Activated CD8-positive, alpha-beta T cell treated with anti-CD3 and anti-CD28 coated beads, Interleukin-2, amount 10 ng/mL, durations not matched to agents 7 days and 5 days (primary cell): ENCODE results near the gene ASB13. TPM values are rescaled to one million over a fixed set of nuclear protein-coding genes. Genes with fewer than 3 reads are reported as not detected.

Experiments
- ATAC-seq: fragments of 150-1000 bp; cut with Tn5 transposase; one replicate; pipeline ENCODE4 v1.10.0; 2021; ENCODE audit warnings: moderate library complexity
- CTCF ChIA-PET: fragments of 350-600 bp; sonication (Branson Sonifier 250); formaldehyde crosslinking; loops from one replicate; lab custom pipeline; 2021; ENCODE audit warnings: antibody characterized with exemption; lab: Charles Lee
- POLR2A ChIA-PET: fragments of 350-600 bp; sonication (Branson Sonifier 250); formaldehyde crosslinking; loops from one replicate; lab custom pipeline; 2021; ENCODE audit warnings: antibody characterized with exemption; lab: Charles Lee
- DNase-seq: peaks from one replicate; pipeline ENCODE4 v3.0.0-alpha.2; 2020
- H3K27ac Mint-ChIP-seq: one replicate; pipeline ENCODE4 v1.8.0; 2021; ENCODE audit warnings: mild to moderate bottlenecking, mixed read lengths
- H3K27me3 Mint-ChIP-seq: one replicate; pipeline ENCODE4 v1.8.0; 2021; ENCODE audit warnings: low read depth, mixed read lengths
- H3K36me3 Mint-ChIP-seq: one replicate; pipeline ENCODE4 v1.8.0; 2021; ENCODE audit warnings: low read depth, mixed read lengths
- H3K4me1 Mint-ChIP-seq: one replicate; pipeline ENCODE4 v1.8.0; 2021; ENCODE audit warnings: low read depth, mixed read lengths
- H3K4me3 Mint-ChIP-seq: one replicate; pipeline ENCODE4 v1.8.0; 2021; ENCODE audit warnings: mild to moderate bottlenecking, mixed read lengths
- H3K9me3 Mint-ChIP-seq: one replicate; pipeline ENCODE4 v1.8.0; 2022; ENCODE audit warnings: mixed read lengths; ENCODE audit not compliant: insufficient read depth
- total RNA-seq, 2 experiments: library from RNA; stranded (reverse); gene quantifications; one replicate each; pipeline ENCODE4 v1.2.3, GENCODE V29; 2021

ASB13 gene
- total RNA-seq, 2 experiments from 2014 or later, result 4.4 to 5.6 TPM

DNA sequence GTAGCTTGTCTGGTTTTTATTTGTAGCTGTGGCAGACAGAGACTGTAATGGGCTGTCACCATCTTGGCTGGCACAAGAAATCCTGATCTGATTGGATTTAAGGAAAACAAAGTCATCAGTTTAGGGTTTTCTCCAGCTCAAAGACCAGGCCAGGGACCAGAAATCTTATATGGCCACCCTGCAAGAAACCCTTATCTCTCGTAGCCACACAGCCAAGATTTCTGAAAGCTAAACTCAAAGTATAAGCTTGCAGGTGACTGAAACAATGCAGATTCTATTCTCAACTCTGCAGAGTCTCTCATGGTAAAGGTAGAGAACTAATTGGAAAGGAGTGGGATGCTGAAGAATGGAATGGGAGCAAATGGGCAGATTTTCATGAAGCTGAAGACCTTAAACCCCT is 3.2 kb upstream of the ASB13 start:
- no peak overlapping the region for H3K27ac Mint-ChIP-seq
- H3K27me3 Mint-ChIP-seq, result peaks cover 19% of the 10 kb centered on the region
- H3K4me1 Mint-ChIP-seq, result peaks cover 17% of the 10 kb centered on the region
- ChIA-PET CTCF (interaction anchor here (1.6 to 2.3 kb wide), 2 partner anchors 14 to 40 kb away, joined by 3 to 6 read pairs; no protein-coding TSS in a partner anchor), POLR2A (interaction anchor here (0.8 kb wide), 1 partner anchor 14 kb away, joined by 3 read pairs; no protein-coding TSS in a partner anchor)
- no peak for DNase-seq
- peaks cover 16% of the 10 kb centered on the region for H3K9me3 Mint-ChIP-seq
- no peaks in the 10 kb centered on the region for H3K36me3 Mint-ChIP-seq
- ATAC-seq, result no peak
- H3K4me3 Mint-ChIP-seq, result no peak overlapping the region

DNA sequence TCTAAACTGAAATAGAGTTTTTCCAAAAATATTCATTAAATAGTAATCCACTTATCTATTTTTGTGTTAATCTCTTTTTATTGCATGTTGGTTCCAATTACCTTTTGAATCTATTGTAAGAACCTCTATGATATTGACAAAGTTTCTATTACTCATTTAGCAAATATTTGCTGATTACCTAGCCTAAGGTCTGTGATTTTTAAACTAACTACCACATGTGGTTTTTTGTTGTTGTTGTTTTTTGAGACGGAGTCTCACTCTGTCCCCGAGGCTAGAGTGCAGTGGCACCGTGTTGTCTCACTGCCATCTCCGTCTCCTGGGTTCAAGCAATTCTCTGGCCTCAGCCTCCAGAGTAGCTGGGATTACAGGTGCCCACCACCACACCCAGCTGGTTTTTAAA is 2.0 kb upstream of the ASB13 start:
- no peak overlapping the region for H3K4me3 Mint-ChIP-seq
- no peaks in the 10 kb centered on the region for H3K36me3 Mint-ChIP-seq
- H3K9me3 Mint-ChIP-seq, result peaks cover 11% of the 10 kb centered on the region
- POLR2A ChIA-PET, result no interaction called here
- peaks cover 19% of the 10 kb centered on the region for H3K27me3 Mint-ChIP-seq
- H3K4me1 Mint-ChIP-seq, result peaks cover 17% of the 10 kb centered on the region
- CTCF ChIA-PET, result interaction anchor here (1.4 kb wide), 1 partner anchor 39 kb away, joined by 4 read pairs; no protein-coding TSS in a partner anchor
- H3K27ac Mint-ChIP-seq, result no peak overlapping the region
- DNase-seq (no peak), ATAC-seq (no peak)

DNA sequence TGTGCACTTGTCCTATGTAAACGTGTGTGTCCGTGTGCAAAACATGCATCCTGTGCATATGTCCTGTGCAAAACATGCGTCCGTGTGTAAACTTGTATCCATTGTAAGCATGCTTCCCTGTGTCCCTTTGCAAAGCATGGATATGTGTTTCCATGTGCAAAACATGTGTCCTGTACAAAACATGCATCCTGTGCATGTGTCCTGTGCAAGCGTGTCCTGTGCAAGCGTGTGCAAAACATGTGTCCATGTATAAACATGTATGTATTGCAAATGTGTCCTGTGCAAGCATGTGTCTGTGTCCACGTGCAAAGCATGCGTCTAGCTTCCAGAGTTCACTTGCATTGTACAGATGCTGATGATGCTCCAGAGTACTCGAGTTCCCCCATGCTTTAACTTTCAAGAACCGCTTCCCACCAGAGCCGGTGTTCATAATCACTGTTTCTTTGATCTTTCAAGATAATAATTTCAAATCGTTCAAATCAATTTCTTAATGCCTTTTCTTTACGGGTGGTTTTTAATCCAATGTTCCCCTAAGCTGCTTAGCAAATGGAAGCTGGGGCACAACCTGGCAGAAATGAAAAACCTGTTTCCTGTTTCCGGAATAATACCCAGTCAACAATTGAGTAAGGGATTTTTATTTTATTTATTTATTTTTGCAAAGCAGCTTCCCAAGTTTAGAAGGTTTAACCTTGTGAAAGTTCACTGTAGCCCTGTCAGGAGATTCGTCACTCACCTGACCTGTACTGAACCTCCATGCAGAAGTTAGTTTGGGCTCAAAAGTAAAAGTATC is 641 bp upstream of the ASB13 start:
- peaks cover 17% of the 10 kb centered on the region for H3K27me3 Mint-ChIP-seq
- peaks cover 17% of the 10 kb centered on the region for H3K4me1 Mint-ChIP-seq
- ATAC-seq (no peak), DNase-seq (no peak)
- CTCF ChIA-PET, result interaction anchor here (1.3 to 1.4 kb wide), 2 partner anchors 9 to 38 kb away, joined by 3 to 4 read pairs; no protein-coding TSS in a partner anchor
- POLR2A ChIA-PET, result interaction anchor here (1.1 kb wide), 1 partner anchor 17 kb away, joined by 3 read pairs; the partner anchor contains the start of gene TASOR2
- H3K27ac Mint-ChIP-seq, result peak overlapping the region; percentile 86
- peak overlapping the region; percentile 85 for H3K4me3 Mint-ChIP-seq
- peaks cover 2% of the 10 kb centered on the region for H3K9me3 Mint-ChIP-seq
- H3K36me3 Mint-ChIP-seq, result no peaks in the 10 kb centered on the region

DNA sequence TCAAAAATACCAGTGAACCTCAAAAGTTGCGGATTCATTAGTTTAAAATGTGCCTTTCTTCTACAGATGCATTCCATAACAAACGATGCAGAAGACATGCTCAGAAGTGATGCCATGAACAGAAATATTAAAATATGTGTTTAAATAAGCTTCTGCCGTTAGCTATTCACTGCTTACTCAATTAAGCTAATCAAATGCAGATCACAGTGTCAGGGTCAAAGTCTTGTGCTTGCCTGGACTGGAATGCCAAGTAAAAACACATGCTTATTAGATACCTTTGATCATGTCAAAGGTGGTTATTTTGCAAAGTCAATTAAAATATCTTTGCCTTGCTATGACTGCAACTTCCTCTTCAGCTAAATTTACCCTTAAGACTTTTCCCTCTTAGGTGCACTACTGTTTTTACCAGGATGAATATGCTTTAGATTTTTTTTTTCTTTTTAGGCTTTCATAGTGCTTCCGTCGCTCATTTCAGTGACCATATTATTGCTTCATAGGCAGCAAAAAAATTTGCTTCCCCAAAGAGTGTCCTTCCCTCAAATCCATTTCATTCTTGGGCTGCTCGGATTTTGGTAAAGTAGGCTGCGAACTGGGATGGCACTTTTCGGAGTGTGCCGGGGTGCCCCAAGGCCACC is 905 bp downstream of the ASB13 start:
- no peak overlapping the region for H3K27ac Mint-ChIP-seq
- peaks cover 18% of the 10 kb centered on the region for H3K4me1 Mint-ChIP-seq
- H3K27me3 Mint-ChIP-seq, result peaks cover 14% of the 10 kb centered on the region
- no peak for DNase-seq
- H3K36me3 Mint-ChIP-seq, result no peaks in the 10 kb centered on the region
- ATAC-seq, result no peak
- peak overlapping the region; percentile 73 for H3K4me3 Mint-ChIP-seq
- ChIA-PET POLR2A (interaction anchor here (0.6 kb wide), 1 partner anchor 1854 kb away, joined by 4 read pairs; no protein-coding TSS in a partner anchor), CTCF (interaction anchor here (0.9 kb wide), 1 partner anchor 9 kb away, joined by 3 read pairs; no protein-coding TSS in a partner anchor)
- no peaks in the 10 kb centered on the region for H3K9me3 Mint-ChIP-seq

DNA sequence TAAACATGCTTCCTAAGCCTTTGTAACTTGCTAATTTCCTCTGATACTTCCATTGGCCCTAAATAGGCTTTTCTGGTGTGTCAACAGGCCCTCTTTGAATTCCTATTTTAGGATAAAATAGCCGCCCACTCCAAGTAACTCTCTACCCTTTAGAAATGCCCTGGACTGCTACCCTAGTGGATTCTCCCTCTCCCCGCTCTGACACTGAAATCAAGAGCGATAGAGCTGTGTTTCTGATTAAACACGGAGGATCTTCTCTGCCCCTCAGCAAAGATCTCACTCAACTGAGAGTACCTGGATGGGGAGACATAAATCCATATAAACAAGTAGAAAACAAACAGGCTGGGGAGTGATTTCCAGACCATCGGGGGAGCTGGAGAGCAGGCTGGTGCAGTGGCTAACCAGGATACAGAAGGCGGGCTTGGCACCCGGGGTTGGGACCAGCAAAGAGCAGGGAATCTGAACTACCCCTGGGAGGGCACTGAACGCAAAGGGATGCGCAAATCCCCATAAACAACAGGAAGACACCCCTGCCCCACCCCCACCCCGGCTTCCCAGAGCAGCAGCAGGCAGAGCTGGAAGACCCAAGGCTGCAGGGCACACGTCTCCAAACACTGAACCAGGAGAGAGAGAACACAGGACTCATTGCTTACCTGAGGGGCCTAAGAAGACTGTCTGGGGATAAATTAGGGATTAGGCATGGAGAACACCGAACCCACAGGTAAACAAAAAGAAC is 2.5 kb downstream of the ASB13 start:
- no peak for ATAC-seq
- H3K4me1 Mint-ChIP-seq, result peaks cover 31% of the 10 kb centered on the region
- DNase-seq, result no peak
- peaks cover 8% of the 10 kb centered on the region for H3K27me3 Mint-ChIP-seq
- ChIA-PET CTCF (interaction anchor here (0.6 to 1.2 kb wide), 2 partner anchors 9 to 41 kb away, joined by 3 read pairs; no protein-coding TSS in a partner anchor), POLR2A (no interaction called here)
- H3K36me3 Mint-ChIP-seq, result no peaks in the 10 kb centered on the region
- H3K27ac Mint-ChIP-seq, result no peak overlapping the region
- no peak overlapping the region for H3K4me3 Mint-ChIP-seq
- no peaks in the 10 kb centered on the region for H3K9me3 Mint-ChIP-seq

DNA sequence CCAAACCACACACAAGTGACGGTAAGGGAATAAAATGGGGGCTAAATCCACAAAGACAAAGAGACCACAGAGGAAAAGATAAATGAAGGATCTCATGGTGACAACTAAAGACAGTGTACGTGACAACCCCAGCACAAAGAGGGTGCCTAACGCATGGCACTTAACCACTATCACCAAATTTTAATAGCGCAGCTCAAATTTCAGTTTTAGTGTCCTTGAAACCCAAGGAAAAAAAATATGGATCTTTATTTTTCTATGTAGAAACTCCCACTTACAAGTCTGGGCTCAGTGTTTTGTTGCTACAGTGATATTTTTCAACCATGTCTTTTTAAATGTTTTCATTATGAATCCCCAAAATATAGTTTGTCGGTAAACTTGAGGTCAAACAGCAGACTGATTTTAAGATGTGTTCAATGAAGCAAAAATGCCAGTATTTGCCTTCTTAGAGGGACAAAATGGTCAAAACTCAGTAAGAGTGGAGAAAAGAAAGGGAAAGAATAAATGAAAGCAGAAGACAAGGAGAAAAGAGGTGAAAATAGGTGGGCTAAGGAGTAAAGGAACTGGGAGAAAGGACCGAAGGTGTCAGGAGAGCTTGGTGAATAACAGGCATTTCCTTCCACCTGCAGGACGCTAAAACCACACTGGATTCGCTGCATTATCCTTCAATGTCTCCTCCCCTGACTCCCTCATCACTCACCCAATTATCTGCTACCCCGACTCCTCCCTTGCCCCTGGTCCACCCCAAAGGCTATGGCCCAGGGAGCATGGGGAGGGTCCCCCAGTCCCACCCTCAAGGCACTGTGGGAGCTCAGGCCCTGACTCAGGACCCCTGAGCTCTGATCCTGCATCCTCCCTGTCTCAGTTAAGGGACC is 3.5 kb downstream of the ASB13 start:
- H3K27ac Mint-ChIP-seq, result no peak overlapping the region
- no peak for ATAC-seq
- no peaks in the 10 kb centered on the region for H3K9me3 Mint-ChIP-seq
- POLR2A ChIA-PET, result no interaction called here
- no peak overlapping the region for H3K4me3 Mint-ChIP-seq
- CTCF ChIA-PET, result interaction anchor here (1.2 kb wide), 1 partner anchor 40 kb away, joined by 3 read pairs; no protein-coding TSS in a partner anchor
- peaks cover 31% of the 10 kb centered on the region for H3K4me1 Mint-ChIP-seq
- no peaks in the 10 kb centered on the region for H3K36me3 Mint-ChIP-seq
- DNase-seq, result no peak
- peaks cover 8% of the 10 kb centered on the region for H3K27me3 Mint-ChIP-seq

DNA sequence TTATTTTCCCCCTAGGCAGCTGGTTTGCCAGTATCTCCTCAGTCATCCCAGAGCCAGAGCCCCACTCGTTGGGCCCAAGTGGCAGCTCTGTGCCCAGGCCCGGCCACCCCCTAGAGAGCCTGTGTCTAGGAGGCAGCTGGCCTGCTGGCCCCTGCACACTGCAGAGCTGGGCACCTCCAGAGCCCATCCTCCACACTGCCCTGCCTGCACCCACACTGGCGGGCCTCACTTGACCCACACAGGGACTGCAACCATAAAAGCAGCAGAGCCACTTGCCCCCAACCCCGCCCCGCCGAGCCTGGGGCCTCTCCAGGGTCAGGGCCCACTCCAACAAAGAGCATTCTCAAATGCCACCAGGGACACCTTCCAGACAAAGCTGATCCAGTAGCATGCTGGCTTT is 5.4 kb downstream of the ASB13 start:
- Mint-ChIP-seq H3K9me3 (no peaks in the 10 kb centered on the region), H3K27me3 (no peaks in the 10 kb centered on the region), H3K27ac (no peak overlapping the region), H3K4me3 (no peak overlapping the region), H3K36me3 (no peaks in the 10 kb centered on the region), H3K4me1 (peaks cover 36% of the 10 kb centered on the region)
- POLR2A ChIA-PET, result no interaction called here
- CTCF ChIA-PET, result interaction anchor here (0.9 kb wide), 1 partner anchor 426 kb away, joined by 3 read pairs; no protein-coding TSS in a partner anchor
- no peak for ATAC-seq
- no peak for DNase-seq

DNA sequence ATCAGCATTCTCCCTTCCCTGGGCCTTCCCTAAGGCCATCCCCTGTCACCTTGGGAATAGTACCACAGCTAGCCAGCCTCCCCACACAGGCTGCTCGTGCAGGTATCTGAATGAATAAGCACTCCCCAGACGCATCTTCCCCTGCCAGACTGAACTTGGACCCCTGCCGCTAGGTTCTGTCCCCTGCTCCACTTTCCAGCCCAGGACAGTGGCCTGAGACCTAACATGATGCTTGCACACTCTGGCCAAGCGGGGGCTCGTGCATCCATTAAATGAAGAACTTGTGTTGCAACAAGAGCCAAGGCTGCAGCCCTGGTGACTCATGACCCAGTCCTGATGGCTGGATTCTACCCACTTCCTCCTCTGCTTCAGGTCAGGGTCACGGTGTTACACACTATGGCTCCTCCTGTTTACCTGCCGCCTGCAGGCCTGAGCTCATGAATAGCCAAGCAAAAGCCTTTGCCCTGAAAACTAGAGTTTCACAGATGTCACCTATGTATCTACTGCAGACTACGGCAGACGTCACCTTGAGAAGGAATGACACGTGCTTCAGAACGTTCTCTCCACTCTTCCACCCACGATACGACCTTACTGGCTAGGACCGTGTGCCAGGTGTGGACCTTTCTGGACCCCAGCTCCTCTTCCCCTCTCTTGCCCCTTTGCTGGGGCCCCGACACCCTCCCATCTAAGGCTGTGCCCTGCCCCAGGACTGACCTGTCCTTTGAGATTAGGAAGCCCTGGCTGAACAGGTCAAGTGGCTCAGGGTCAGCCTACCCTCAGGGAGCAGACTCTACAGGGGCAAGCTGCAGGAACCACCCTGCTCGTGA is 6.5 kb downstream of the ASB13 start:
- DNase-seq (peak; percentile 31), ATAC-seq (no peak)
- Mint-ChIP-seq H3K27ac (peak overlapping the region; percentile 3), H3K9me3 (no peaks in the 10 kb centered on the region), H3K36me3 (no peaks in the 10 kb centered on the region), H3K4me1 (peaks cover 35% of the 10 kb centered on the region), H3K27me3 (no peaks in the 10 kb centered on the region), H3K4me3 (no peak overlapping the region)
- CTCF ChIA-PET, result no interaction called here
- POLR2A ChIA-PET, result interaction anchor here (0.6 kb wide), 1 partner anchor 193 kb away, joined by 3 read pairs; no protein-coding TSS in a partner anchor

DNA sequence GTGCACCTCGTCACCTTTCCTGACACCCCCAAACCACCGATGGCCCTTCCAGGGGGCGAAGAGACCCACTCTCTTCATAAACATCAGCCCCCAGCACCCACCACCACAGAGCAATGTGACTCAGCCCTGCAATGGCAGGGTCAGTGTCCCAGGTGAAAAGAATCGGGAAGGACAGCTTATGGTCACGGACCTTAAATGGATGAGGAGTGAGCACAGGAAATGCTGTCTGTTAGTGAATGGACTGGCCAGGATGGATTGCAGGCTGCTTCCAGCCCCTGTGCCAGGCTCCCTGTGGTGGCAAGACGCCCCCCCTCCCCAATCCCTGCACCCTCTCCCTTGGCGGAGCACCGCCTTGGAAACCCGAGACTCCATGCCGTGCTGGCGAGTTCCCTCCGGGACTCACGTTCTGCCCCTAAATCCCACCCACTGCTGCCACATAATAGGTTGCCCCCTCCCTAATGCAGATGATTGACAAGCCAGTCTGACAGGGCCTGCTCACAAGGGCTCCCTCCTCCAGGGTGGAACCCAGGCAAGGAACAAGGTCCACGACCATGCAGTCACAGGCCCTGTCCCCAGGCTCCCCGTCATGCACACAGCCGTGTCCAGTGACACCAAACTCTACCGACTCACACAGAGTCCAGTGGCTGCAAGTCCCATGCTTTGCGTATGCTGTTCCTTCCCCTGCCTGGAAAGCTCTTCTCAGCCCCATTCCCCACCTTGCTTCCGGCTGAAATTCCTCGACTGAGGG is 7.3 kb downstream of the ASB13 start:
- H3K36me3 Mint-ChIP-seq, result no peaks in the 10 kb centered on the region
- CTCF ChIA-PET, result no interaction called here

More for the DNA sequence above, 7.3 kb downstream of the ASB13 start:
- H3K4me3 Mint-ChIP-seq, result no peak overlapping the region
- DNase-seq (no peak), ATAC-seq (no peak)
- H3K9me3 Mint-ChIP-seq, result no peaks in the 10 kb centered on the region
- POLR2A ChIA-PET, result no interaction called here
- H3K4me1 Mint-ChIP-seq, result peaks cover 37% of the 10 kb centered on the region
- H3K27ac Mint-ChIP-seq, result no peak overlapping the region
- no peaks in the 10 kb centered on the region for H3K27me3 Mint-ChIP-seq
